SK-MEL-5 (cell line): ENCODE data around the gene C17orf100. TPM values are rescaled to one million over a fixed set of nuclear protein-coding genes. Genes with fewer than 3 reads are reported as not detected.

Experiments used
- DNase-seq: peaks from one replicate; pipeline ENCODE4 v3.0.0-alpha.2; 2016; ENCODE audit warnings: low read depth, low spot score
- in situ Hi-C: cut with HindIII; loops from 2 replicates; pipeline ENCODE4 v1.10.0; 2016; ENCODE audit warnings: low sequenced_read_pairs, high pct_unique_total_duplicates, low pct_unique_long_range_greater_than_20kb
- small RNA-seq, 2 experiments: library from RNA; depleted of rRNA; stranded (forward); fragments of <200 nt; gene quantifications; one replicate each; pipeline ENCODE3, GENCODE V24; 2014
- total RNA-seq: library from RNA; depleted of rRNA; stranded (reverse); fragments of >200 nt; shearing (Covaris generic); gene quantifications from 2 replicates; pipeline ENCODE4 v1.2.3, GENCODE V29; 2014; rRNA removed

The C17orf100 gene
- total RNA-seq, 1 experiment from 2014 or later: 1.2 TPM

GRCh38 chr17:6701719-6702118 is 50.2 kb downstream of the C17orf100 start:
- in situ Hi-C loops: no loop called here
- DNase-seq: peak; percentile 66

GRCh38 chr17:6702567-6703215 is 51.1 kb downstream of the C17orf100 start:
- in situ Hi-C loops: no loop called here
- no peak for DNase-seq

Small RNA genes within 50 kb of the gene (small RNA-seq; reads per million reads assigned to genes)
- 0 reads per million in 2 experiments for gene MIR4520-1

Other genes starting within 250 kb of the C17orf100 start
- gene AIPL1, start 216.6 kb upstream of the C17orf100 start, total RNA-seq: not detected in 2 replicates
- gene PIMREG, start 207.3 kb upstream of the C17orf100 start, total RNA-seq: 23.2 and 24.6 TPM in 2 replicates
- gene PITPNM3, start 95.2 kb upstream of the C17orf100 start, total RNA-seq: 0.05 and 0.11 TPM in 2 replicates
- gene KIAA0753, start 11.1 kb upstream of the C17orf100 start, total RNA-seq: 12.0 and 14.9 TPM in 2 replicates
- gene TXNDC17, start 10.7 kb upstream of the C17orf100 start, total RNA-seq: 136 and 201 TPM in 2 replicates
- gene MED31, start 157 bp upstream of the C17orf100 start, total RNA-seq: 29.2 and 36.0 TPM in 2 replicates
- not detected in 2 replicates for gene SLC13A5, start 61.6 kb downstream of the C17orf100 start, total RNA-seq
- 1.0 and 1.4 TPM in 2 replicates for gene XAF1, start 104.3 kb downstream of the C17orf100 start, total RNA-seq
- gene FBXO39, start 124.5 kb downstream of the C17orf100 start, total RNA-seq: not detected in 2 replicates
- gene TEKT1, start 180.0 kb downstream of the C17orf100 start, total RNA-seq: not detected in 2 replicates